ENCODE measurements around the gene LRCH2. TPM values are rescaled to one million over a fixed set of nuclear protein-coding genes. Genes with fewer than 3 reads are reported as not detected.

The LRCH2 gene
- total RNA-seq, 1 donor from 2014 or later: 0.12 TPM

Other genes starting within 250 kb of the LRCH2 start
- gene IL13RA2, start 216.5 kb downstream of the LRCH2 start, total RNA-seq: 0.16 TPM
- gene RBMXL3, start 44.7 kb downstream of the LRCH2 start, total RNA-seq: not detected
- gene LUZP4, start 55.6 kb upstream of the LRCH2 start, total RNA-seq: not detected

Measured in esophagus mucosa (tissue), 1 donor.